ENCODE measurements around the gene CCDC27. TPM values are rescaled to one million over a fixed set of nuclear protein-coding genes. Genes with fewer than 3 reads are reported as not detected.
A peak's percentile ranks its signal among the peaks of the same experiment; 100 is the strongest.
"Not testable (repeated sequence)": the region's sequence is repeated elsewhere in the genome, so short reads cannot be mapped to it uniquely, and the experiment has no call there.

The CCDC27 gene
- total RNA-seq, 1 experiment from 2014 or later, result not detected

DNA sequence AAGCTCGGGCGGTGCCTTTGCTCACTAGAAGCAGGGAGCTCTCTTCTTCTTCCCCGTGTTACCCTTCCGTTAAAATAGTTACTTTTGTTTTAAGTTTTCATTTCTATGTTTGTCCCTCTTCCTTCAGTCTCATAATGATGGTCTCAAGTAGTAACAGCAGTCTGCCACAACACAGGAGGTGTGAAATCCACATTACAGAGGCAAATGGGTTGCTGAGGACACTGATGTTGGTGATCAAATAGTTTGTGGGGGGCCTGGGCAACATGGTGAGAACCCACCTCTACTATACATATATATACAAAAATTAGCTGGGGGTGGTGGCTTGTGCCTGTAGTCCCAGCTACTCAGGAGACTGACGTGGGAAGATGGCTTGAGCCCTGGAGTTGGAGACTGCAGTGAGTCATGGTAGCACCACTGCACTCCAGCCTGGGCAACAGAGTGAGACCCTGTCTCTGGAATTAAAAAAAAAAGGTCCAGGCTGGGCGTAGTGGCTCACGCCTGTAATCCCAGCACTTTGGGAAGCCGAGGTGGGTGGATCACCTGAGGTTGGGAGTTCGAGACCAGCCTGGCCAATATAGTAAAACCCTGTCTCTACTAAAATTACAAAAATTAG, 58.0 kb downstream of the CCDC27 start:
- peaks cover 0 to 10% of the 10 kb centered on the region in 2 experiments; a peak in 2 of 4 replicates for H3K9me3 ChIP-seq (ENCODE audit: control insufficient read depth in 1 of 2, insufficient read depth in 1 of 2, low read depth in 1 of 2, low read length in 2 of 2)
- H3K4me3 ChIP-seq (replicated peaks in 1 of 2; ENCODE audit: low read depth in 1 of 2, low read length in 2 of 2); H2AFZ ChIP-seq (ENCODE audit: low read depth, low read length, poor library complexity, severe bottlenecking); POLR2A ChIA-PET; H3K27me3 ChIP-seq (ENCODE audit: insufficient read depth, low read length); intact Hi-C loops (cut with micrococcal nuclease); H3K27ac ChIP-seq (ENCODE audit: low read depth, low read length); H3K9ac ChIP-seq (ENCODE audit: low read length); H3K4me2 ChIP-seq (ENCODE audit: low read length); H4K20me1 ChIP-seq (ENCODE audit: insufficient read depth); H3K79me2 ChIP-seq (ENCODE audit: insufficient read depth, low read length); H3K9me2 ChIP-seq (ENCODE audit: insufficient read depth); DNase-seq (ENCODE audit: low read depth, low spot score); RAD21 ChIA-PET (ENCODE audit: low non-redundant PET in 1 of 2, low total read pairs in 2 of 2, uncharacterized antibody in 2 of 2, unreplicated experiment in 2 of 2); BruUV-seq (replicated peaks); ATAC-seq; H3K36me3 ChIP-seq (ENCODE audit: control insufficient read depth in 1 of 2, insufficient read depth in 2 of 2, low read length in 2 of 2); H3K4me1 ChIP-seq (ENCODE audit: control insufficient read depth in 1 of 2, insufficient read depth in 2 of 2, low read length in 2 of 2): not testable (repeated sequence)
- CTCF ChIA-PET, result interaction anchor here (1.2 kb wide), 1 partner anchor 36 kb away, joined by 3 read pairs; no protein-coding TSS in a partner anchor

DNA sequence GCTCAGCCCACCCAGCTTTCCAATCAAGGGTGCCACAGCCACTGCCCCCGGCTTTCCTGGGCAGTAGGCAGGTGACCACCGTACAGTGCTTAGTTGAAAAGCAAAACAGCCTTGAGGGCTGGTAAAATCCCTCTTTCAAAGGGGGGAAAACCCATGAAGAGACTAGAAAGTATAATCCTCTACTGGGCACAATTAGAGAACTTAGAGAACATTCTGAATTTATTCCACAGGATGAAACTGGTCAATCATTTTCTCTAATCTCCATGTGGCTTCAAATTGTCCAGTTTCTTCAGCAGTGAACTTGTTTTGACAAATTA, 59.3 kb downstream of the CCDC27 start:
- H2AFZ ChIP-seq (ENCODE audit: low read depth, low read length, poor library complexity, severe bottlenecking), result no peak overlapping the region
- peaks cover 7 to 10% of the 10 kb centered on the region in 2 experiments; a peak in 3 of 4 replicates for H3K4me1 ChIP-seq (ENCODE audit: control insufficient read depth in 1 of 2, insufficient read depth in 2 of 2, low read length in 2 of 2)
- intact Hi-C loops (cut with micrococcal nuclease), result no loop called here
- TF ChIP-seq ZNF274 (IDR thresholded peaks at IDR 0.05; ENCODE audit: low read depth, low read length) (no peak), CEBPB (IDR thresholded peaks at IDR 0.05; ENCODE audit: low read depth) (no peak), JUND (IDR thresholded peaks at IDR 0.05) (no peak), RAD21 (IDR thresholded peaks at IDR 0.05; ENCODE audit: low read depth) (no peak), ELF1 (IDR thresholded peaks at IDR 0.05; ENCODE audit: borderline replicate concordance, low read depth) (no peak), POLR2A (IDR thresholded peaks at IDR 0.05; ENCODE audit: borderline replicate concordance, extremely low read depth, insufficient read depth, insufficient read length) (no peak), YY1 (IDR thresholded peaks at IDR 0.05; ENCODE audit: extremely low read depth, insufficient replicate concordance, low read depth, low read length) (no peak)
- no TSS peak for BruUV-seq (replicated peaks)
- no peaks in the 10 kb centered on the region for H3K9me2 ChIP-seq (ENCODE audit: insufficient read depth)
- ChIA-PET POLR2A (no interaction called here), CTCF (no interaction called here), RAD21 (ENCODE audit: low non-redundant PET in 1 of 2, low total read pairs in 2 of 2, uncharacterized antibody in 2 of 2, unreplicated experiment in 2 of 2) (no interaction called here)
- no peaks in the 10 kb centered on the region for H3K27me3 ChIP-seq (ENCODE audit: insufficient read depth, low read length)
- no peak overlapping the region for H3K9ac ChIP-seq (ENCODE audit: low read length)
- H3K79me2 ChIP-seq (ENCODE audit: insufficient read depth, low read length), result no peaks in the 10 kb centered on the region
- ATAC-seq (no peak), DNase-seq (ENCODE audit: low read depth, low spot score) (no peak)
- H3K9me3 ChIP-seq (ENCODE audit: control insufficient read depth in 1 of 2, insufficient read depth in 1 of 2, low read depth in 1 of 2, low read length in 2 of 2), result peaks cover 0 to 10% of the 10 kb centered on the region in 2 experiments; a peak in 2 of 4 replicates
- H4K20me1 ChIP-seq (ENCODE audit: insufficient read depth), result no peaks in the 10 kb centered on the region
- H3K27ac ChIP-seq (ENCODE audit: low read depth, low read length), result no peak overlapping the region
- H3K4me3 ChIP-seq (replicated peaks in 1 of 2; ENCODE audit: low read depth in 1 of 2, low read length in 2 of 2), result peak overlapping the region in 1 of 2 experiments; percentile 22; a peak in 1 of 4 replicates
- H3K36me3 ChIP-seq (ENCODE audit: control insufficient read depth in 1 of 2, insufficient read depth in 2 of 2, low read length in 2 of 2), result no peaks in the 10 kb centered on the region
- peak overlapping the region; percentile 59 for H3K4me2 ChIP-seq (ENCODE audit: low read length)

All from HCT116 (cell line).